RKO (cell line): ENCODE data around the gene ARL14EP.

Experiments
- DNase-seq: peaks from one replicate; pipeline ENCODE4 v3.0.0-alpha.2; 2016; ENCODE audit warnings: low spot score

Gene ARL14EP

DNA sequence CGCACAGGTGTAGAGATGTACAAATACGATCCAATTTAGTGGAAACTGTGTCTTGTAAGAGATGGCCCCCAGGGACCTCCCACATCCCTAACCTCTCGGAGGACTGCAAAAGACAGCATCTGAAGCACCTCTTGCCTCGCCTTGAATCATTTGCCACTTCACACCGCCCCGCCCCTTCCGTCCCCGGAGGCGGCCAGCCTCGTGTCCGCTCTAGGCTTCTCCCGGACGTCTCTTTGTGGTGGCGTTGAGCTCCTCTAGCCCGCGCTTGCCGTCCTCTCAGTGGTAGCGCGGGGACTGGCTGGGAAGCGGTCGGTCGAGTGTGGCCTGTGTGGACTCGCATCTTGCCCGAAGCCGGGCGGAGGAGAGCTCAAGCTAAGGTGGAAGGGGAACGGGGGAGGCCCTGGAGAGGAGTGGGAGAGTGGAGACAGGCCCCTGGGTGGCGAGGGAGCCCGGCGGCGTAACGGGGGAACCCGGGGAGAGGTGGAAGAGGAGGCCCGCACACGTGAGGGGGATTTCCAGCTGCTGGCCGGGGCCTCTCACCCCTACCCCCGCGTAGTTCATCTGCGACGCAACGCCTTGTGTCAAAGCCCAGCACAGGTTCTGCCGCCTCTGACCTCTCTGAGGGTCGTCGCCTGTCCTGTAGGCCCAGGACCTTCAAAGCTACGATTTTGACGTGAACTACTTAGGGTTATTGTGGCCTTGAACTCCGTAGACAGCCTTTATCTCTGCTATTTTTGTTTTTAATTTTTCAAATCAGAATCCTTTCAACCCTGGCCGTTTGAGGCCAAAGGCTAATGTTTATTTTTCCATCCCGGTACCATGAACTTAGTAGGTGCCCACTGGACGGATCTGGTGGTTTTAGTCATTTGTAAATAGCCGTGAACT, at the start of gene ARL14EP:
Gene ARL14EP (plus strand): TSS at position 279 of the 885 bp plus-strand sequence. CDS start 7,845 bp downstream, outside the sequence.
- peak; percentile 96 for DNase-seq

DNA sequence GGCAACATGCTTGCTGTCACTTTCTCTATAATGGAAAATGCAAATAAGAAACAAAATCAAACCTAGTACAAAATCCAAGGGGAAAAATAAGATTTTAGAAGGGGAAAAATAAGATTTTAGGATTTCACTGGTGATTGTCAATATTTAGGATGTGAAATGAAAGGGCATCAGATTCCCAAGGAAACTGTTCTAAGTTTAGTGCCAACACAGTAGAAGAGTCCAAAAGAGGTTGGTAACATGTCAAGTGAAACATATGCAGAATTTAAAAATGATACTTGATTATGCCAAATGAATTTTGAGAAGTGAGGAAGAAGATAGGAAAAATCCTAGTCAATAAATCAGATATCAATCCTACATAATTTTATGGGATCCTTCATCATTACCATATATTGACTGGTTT, 45.7 kb upstream of the ARL14EP start:
- DNase-seq: no peak

DNA sequence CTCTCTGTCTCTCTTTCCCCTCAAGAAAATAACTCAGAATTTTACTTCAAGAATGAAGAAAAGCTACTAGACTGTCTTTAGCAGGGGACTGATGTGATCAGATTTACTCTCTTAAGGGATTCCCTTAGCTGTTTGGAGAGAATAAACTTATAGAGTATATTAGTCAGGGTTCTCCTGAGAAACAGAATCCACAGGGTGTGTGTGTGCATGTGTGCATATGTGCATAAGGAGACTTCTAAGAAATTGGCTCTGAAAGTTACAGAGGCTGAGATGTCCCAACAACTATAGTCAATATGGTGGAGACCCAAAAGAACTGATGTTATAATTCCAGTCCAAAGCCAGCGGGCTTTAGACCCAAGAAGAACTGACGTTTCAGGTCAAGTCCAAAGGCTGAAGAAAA, 43.1 kb upstream of the ARL14EP start:
- no peak for DNase-seq

DNA sequence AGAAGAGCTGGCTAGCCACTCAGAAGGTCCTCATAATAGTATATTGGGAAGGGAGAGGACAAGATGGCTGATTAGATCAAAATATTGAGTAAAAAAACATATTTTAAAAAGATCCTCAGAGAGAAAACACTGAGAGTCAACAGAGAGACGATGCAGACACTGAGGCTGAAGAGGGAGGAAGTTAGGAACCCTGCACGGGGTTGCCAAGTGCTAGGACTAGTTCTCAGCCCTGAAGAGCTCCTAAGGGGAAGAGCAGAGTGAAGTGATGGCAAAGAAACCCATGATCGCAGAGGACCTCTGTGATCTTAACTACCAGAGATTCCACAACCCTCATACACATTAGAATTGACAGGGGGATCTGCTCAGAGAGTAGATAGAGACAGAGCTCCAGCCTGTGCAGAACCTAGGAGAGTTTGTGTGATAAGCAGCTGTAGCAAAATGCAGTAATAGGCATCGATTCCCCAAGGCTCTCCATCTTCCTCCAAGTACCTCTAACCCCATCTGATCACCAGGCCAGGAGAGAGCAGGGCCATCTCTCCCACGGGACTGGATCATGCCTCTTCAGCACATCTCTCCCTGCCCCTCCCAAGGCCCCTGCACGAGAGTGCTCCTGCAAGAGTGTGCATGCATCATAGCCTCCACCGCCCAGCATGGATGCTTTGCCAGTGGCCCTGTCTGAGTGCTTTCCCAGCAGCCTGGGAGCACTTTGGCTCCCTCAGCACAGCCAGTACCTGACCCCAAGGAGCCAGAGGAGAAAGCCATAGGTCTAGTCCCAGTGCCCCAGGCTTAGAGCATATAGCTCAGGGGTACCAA, 41.2 kb upstream of the ARL14EP start:
- DNase-seq: no peak

DNA sequence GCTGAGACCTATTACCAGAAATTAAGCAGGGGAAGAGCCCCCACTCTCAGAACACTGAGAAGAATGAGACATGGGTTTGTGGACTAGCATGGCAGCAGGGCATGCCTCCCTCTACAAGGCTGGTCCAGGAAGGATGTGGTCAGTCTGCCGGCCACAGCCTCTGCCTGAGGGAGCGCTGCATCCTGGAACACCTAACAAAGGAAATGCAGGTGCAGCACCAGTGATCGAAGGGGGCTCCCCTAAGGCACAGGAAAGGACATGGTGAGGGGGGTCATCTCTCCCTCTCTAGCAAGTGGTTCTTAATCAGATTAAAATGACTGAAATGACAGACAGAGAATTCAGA, 40.6 kb upstream of the ARL14EP start:
- DNase-seq: no peak

DNA sequence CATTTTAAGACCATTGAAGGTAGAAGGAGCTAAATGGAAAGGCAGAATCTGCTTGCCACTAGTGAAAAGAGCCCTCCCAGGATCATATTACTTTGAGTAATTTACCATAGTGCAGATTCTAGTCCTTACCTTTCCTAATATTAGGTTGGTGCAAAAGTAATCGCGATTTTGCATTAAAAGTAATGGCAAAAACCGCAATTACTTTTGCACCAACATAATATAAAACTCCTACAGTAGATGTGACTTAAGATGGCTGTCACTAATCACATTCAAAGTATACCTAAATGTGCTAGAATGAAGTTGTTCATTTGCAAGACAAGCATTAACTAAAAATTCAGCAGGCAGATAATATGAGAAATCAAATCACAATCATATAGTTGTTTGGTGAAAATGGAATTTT, 38.1 kb upstream of the ARL14EP start:
- no peak for DNase-seq

DNA sequence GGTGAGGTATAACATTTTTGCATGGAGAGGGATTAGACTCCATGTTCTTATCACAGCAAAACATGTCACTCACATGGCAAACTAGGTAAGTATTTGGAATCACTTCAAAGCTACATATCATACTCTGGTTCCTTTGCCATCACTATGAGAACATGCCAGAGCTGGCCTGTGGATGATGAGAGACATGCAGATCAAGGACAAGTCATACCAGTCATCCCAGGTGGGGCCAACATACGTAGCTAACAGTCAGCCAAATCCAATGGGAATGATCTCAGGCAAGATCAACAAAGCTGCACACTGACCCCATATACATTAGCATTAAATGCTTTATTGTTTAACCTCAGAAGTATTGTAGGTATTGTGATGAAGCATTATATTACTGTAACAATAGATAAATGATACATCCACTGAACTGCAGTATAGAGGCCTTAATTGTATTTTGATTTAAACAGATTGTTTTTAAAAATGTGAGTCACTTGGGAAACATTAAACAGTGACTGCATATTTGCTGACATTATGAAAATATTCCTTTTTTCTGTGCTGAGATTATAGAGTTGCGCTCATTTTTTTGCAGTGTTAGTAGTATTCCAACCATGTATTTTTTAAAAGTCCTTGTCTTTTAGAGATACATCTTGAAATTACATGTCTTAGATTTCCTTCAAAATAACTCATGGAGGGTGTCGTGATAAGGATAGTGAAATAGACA, 37.3 kb upstream of the ARL14EP start:
- no peak for DNase-seq

DNA sequence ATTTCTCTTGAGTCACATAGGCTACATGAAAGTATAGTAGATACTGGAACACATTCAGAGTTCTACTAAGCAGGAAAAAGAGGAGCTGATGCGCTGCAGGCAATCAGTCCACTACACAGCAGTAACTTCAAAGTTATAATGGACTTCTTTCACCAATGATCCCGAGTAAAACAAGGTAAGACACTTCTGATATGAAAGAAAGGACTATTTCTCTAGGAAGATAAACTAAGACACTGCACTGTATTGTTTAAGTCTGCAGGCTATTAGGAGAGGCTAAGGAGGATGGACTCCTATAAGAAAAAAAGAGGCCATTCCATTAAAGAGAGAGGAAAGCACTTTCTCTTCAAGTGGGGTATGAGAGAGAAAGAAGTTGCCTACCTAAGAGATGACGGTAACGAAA, 31.6 kb upstream of the ARL14EP start:
- DNase-seq: no peak

DNA sequence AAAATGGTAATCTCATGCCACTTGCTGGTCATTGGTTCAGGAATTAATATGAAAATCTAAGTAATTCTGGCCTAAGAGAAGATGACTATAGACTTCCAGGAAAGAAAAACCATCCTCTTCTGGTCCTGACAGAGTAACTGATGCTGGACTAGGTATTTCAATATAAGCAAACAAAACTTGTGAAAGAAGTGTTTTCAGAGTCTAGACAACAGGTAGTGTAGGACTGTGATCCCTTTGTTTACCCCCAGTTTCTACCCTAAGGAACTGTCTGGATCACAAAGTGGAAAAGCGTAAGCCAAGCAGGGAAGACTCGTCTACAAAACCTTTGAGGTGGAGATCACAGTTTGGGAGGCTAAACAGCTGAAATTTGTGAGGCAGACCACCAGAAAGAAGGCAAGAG, 30.4 kb upstream of the ARL14EP start:
- DNase-seq: no peak

DNA sequence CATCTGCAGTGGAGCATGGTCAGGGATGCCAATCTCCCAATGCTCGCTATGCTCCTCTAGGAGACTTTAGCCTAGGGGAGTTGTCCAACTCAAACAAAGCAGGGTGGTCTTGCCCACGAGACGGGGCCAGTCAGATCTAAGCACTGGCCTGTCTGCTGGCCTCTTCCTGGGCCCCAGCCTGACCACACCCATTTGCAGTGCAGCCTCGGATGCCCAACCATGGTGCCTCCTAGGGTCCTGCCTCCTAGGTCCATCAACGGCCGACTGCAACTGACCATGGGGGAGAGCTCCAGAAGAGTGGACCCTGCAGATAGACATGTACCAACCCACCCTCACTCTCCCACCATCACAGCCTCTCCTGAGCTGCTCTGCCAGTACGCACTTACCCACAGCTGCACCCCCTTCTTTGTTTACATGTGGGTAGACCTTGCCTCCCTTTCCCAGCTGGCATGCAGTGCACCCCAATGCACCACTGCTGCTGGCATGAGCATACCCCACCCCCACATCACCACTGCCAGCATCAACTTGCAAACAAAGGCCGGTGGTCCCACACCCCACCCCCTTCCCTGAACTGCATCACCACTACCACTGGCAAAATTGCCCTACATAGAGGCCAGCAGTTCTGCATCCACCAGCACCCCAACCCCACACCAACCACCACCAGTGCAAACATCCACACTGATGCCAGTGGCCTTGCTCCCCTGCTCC, 27.6 kb upstream of the ARL14EP start:
- no peak for DNase-seq

DNA sequence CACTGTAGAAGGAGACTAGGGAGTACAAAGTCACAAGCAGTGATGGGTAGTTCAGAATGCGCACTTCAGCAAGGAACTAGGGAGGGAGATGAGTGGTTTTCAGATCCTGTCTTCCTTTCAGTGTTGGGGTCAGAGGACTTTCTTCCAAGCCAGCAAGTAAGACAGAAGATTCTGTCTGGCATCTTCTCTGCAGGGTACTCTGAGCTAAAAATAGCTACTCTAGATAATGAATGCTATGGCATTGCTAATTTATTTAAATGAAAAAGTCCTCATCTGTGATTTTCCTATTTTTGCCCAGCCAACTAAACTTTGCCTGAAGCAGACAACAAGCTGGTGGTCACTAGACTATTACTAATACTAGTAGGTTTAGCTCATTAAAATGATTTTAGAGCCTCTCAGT, 18.3 kb upstream of the ARL14EP start:
- DNase-seq: no peak

DNA sequence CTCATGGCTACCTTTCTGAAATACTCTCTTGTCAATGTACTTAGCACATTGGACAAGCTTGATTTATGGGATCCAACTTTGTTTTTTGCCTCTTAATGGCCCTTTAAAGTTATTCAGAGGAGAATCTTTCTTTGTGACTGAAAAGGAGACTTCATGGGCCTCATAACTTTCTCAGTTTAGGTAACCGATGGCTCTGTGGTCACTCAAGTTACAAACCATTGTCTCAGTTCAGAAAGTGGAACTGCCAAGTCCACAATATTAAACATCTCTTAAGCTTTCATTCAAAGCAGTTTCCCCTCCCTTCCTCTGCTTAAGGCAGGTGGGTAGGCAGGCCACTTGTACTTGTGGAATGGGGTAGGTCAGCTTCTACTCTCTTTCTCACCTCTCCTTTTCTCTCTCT, 12.3 kb upstream of the ARL14EP start:
- DNase-seq: no peak

DNA sequence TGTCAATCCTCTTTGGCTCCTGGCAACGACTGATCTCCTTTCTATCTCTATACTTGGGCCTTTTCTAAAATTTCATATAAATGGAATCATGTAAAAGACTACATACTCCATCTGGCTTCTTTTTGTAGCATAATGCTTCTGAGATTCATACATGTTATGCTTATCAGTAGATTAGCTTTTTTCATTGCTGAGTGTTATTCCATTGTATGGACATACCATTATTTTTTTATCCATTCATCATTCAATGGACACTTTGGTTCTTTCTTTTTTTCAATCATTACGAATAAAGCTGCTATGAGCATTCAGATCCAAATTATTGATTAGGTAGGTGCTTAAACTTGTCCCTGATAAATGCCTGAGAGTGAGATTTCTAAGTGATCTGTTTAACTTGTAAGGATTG, 11.7 kb upstream of the ARL14EP start:
- no peak for DNase-seq

DNA sequence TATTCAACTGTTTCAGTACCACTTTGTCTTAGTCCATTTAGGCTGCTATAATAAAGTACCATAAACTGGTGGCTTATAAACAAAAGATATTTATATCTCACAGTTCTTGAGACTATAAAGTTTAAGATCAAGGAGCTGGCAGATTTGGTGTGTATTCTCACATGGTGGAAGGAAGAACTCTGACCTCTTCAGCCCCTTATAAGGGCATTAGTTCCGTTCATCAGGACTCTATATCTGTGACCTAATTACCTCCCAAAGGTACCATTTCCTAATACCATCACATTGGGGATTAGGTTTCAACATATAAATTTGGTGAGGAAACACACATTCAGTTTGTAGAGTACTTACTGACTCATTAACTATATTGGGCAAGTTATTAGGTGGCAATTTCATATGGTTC, 10.7 kb upstream of the ARL14EP start:
- DNase-seq: no peak

DNA sequence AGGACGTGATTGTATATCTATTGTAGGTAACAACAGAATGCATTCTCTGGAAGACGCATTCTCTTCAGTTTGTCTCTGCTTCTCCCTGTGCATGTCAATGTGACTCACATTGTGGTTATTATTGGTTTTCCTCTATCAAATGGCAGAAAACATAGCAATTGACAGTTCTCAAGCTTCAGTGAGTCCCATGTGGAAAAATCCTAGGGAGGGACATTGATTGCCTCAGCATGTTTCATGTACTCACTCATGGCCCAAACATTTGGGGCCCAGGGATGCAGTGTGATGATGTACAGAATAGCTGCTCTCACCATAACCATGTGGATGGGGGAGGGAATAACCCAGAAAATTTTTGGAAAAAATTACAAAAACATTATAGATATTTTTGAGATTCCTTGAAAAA, 9.3 kb upstream of the ARL14EP start:
- DNase-seq: no peak

DNA sequence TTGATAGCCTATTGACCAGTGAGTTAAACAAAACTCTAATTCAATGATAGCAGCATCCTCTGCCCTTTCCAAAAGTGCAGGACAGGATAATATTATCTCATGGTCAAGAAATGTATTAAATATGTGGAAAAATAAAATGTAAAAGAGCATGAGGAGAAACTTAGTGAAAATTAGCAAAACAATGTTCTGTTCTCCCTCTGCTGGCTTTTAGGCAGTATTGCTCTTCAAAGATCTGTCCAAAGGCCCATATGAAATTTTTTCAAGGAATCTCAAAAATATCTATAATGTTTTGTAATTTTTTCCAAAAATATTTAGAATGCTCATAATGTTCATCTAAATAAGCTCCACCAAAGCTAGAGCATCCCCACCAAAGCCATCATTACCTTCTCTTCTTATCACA, 8.3 kb upstream of the ARL14EP start:
- peak; percentile 34 for DNase-seq

DNA sequence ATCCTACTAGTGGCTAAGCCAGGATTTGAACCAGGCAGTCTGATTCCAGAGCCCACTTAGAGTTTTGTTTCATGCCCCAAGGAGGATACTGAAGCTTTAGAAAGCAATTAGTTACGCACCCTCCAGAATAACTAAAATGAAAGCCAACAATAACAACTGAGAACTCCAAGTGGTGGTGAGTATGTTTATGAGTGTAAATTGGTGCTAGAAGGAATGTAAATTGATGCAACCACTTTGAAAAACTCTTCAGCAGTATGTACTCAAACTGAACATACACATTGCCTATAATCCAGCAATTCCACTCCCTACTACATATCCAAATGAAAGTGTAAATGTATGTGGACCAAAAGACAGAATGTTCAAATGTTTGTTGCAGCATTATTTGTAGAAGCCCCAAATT, 6.7 kb upstream of the ARL14EP start:
- DNase-seq: no peak

DNA sequence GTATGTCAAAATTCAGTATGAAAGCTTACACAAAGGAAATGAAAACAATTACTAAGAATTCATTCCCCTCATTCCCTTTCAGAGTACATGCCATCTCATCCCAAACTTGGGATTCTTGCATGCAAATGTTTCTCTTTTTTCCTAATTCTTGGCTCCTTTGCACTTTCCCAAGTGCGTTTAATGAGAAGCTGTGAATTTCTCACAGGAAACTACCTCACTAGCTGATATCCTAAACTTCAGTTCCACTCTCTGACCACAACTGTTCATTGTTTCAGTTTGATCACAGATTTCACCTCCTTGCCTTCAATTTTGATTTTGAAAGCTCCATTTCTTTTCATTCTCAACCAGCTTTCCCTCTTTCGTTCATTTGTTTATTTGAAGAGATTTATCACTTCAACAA, 5.9 kb upstream of the ARL14EP start:
- no peak for DNase-seq

DNA sequence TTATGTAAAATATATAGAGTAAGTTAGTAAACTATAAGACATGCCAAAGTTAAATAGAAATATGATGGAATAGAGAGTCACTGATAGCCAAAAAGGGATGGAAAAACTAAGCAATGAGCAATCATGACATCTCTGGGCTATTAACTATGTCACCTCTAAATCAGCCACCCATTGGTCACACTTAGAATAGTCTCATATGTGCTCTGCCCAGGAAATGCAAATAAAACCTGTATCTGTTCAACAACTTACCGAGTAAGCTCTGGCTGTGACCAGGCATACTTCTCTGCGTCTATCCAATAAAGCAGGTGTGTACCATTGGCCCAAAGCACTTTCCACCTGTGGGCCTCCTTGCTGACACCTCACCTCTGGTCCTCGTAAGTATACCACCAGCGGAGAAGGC, 1.6 kb upstream of the ARL14EP start:
- DNase-seq: peak; percentile 34

DNA sequence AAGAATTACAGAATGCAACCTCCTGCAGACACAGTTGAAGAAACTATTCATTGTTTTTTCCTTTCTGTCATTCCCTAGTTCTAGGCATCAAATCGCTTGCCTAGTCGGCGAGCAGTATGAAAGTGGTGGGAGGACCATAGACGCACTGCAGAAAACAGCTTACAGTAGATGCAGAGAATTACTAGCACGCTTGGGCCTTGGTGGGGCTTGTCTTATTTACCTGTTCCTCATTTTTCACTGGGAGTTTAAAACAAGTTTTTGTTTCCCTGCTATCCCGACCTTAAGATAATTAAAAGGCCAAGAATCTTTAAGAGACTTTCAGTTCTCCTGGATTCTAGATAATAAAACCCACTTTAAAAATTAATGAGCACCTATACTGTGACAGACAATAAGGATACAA, 713 bp upstream of the ARL14EP start:
- no peak for DNase-seq

DNA sequence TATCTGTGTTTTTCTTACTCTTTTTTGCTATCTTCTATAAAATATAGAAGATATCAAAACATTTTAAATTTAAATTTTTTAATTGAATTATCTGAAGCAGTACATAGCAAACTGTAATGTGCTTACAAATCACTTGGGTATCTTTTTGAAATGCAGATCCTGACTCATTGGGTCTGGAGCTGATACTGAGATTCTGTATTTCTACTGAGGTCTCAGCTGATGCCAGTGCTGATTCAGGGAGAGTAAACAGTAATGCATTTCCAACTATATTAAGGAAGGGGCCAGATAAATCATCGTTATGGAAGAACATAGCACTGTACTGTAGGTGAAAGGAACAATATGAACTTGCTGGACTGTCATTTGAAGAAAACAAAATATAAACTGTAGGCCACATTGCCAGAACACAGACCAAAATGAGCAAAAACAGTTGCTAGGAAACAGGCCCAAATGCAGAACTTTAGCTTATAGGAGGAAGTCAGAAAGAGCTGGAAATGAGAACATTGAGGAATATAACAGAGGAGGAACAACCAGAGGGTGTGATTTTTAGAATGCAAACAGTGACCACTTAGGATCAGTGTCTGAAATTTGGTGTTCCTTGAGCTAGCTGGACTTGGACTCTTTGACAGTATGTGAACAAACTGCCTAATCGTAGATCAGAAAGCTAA, 3.3 kb downstream of the ARL14EP start:
- peak; percentile 34 for DNase-seq

DNA sequence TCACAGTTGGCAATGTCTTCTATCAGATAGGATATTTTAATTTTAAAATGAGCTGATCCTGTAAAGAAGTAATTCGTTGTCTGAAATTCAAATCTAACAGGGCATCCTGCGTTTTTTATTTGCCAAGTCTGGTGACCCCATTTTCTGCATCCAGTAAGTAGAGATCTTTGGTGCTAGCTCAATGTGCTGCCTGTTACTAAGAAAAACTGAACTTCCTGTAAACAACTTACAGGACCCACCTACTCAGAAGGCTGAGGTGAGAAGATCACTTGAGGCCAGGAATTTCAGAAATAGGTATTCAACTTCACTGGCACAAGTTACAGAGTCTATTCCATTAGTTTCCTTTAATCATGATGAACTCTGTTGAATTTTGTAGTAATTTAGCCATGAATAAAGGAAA, 4.0 kb downstream of the ARL14EP start:
- no peak for DNase-seq
